Prostate gland (tissue), 2 donors: ENCODE results near the gene GMIP. TPM values are rescaled to one million over a fixed set of nuclear protein-coding genes. Genes with fewer than 3 reads are reported as not detected.

ENCODE experiments used
- DNase-seq: peaks from one replicate; pipeline ENCODE4 v3.0.0-alpha.2; 2019; ENCODE audit warnings: low spot score
- H3K27ac ChIP-seq, 2 donors: fragments of 200-600 bp; sonication (generic); 2 replicates each; pipeline ENCODE4 v1.5.1; 2017 to 2019
- H3K27me3 ChIP-seq: fragments of 200-600 bp; sonication (generic); replicated peaks from 2 replicates; pipeline ENCODE4 v1.5.1; 2019; ENCODE audit not compliant: insufficient read depth
- H3K36me3 ChIP-seq, 2 donors: fragments of 200-600 bp; sonication (generic); 1 replicate in 1 of 2; 2 replicates in 1 of 2; pipeline versions ENCODE4 v1.5.1 to v1.8.1; 2017 to 2019
- H3K4me1 ChIP-seq: fragments of 200-600 bp; sonication (generic); replicated peaks from 2 replicates; pipeline ENCODE4 v1.5.1; 2019
- H3K4me3 ChIP-seq, 2 donors: fragments of 200-600 bp; sonication (generic); 2 replicates each; pipeline ENCODE4 v1.5.1; 2017 to 2019
- H3K9me3 ChIP-seq: fragments of 200-600 bp; sonication (generic); 2 replicates; pipeline ENCODE4 v1.5.1; 2017
- CTCF ChIP-seq, 4 experiments: fragments of 200-600 bp in 2 of 4; fragments of 450-650 bp in 2 of 4; sonication (generic) in 2 of 4; IDR thresholded peaks; 1 replicate in 3 of 4; 2 replicates in 1 of 4; pipeline ENCODE4 v1.5.1; 2016 to 2019; ENCODE audit warnings: antibody characterized with exemption in 4 of 4, mild to moderate bottlenecking in 2 of 4, moderate library complexity in 2 of 4
- POLR2A ChIP-seq: fragments of 450-650 bp; IDR thresholded peaks from one replicate; pipeline ENCODE4 v1.6.1; 2016; ENCODE audit warnings: antibody characterized with exemption, mild to moderate bottlenecking
- POLR2AphosphoS5 ChIP-seq: sonication (generic); formaldehyde crosslinking; IDR thresholded peaks from one replicate; pipeline ENCODE4 v1.6.1; 2017; ENCODE audit warnings: antibody characterized with exemption
- WGBS: methylation state at CpG from one replicate; pipeline ENCODE4 v1.1.5; 2018; 5-methylcytosine and 5-hydroxymethylcytosine counted together
- intact Hi-C: fragments of 100-400 bp; cut with DNase I; formaldehyde crosslinking; loops from one replicate; pipeline ENCODE4 v1.14.2; 2022
- total RNA-seq, 2 donors: library from RNA; depleted of rRNA; stranded (reverse); fragments of >200 nt; gene quantifications; one replicate each; pipeline ENCODE4 v1.1.0, GENCODE V29; 2016

GMIP gene
- total RNA-seq, 2 donors from 2014 or later = 10.2 to 11.6 TPM

GRCh38 chr19:19637523-19638251 is 5.8 kb downstream of the GMIP start:
- Histone ChIP-seq H3K27ac (no peak overlapping the region), H3K9me3 (no peaks in the 10 kb centered on the region), H3K4me1 (no peaks in the 10 kb centered on the region), H3K27me3 (no peaks in the 10 kb centered on the region), H3K4me3 (no peak overlapping the region), H3K36me3 (no peaks in the 10 kb centered on the region)
- intact Hi-C loops = no loop called here
- DNase-seq = no peak
- no peak for TF ChIP-seq POLR2A
- TF ChIP-seq POLR2AphosphoS5 = no peak
- TF ChIP-seq CTCF (IDR thresholded peaks at IDR 0.05) = no peak
- WGBS = 84% methylated on average over 53 of the region's 53 CpGs

DNA sequence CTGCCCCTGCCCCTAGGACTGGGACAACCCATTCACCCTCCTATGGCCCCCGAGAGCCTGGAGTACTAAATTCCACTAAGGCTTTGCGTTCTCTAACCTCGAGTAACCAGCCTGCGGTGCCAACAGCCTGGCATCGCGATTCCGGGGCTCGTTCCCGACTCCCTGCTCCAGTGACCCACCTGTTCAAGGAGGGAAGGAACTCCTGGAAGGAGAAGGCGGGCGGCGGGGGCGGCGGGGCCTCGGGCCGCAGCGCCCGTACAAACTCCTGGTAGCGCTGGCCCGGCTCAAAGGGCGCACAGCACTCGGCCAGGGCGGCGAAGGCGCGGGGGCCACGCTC is 6.3 kb downstream of the GMIP start:
- Histone ChIP-seq H3K27ac (no peak overlapping the region), H3K4me3 (no peak overlapping the region), H3K27me3 (no peaks in the 10 kb centered on the region), H3K4me1 (no peaks in the 10 kb centered on the region), H3K9me3 (no peaks in the 10 kb centered on the region), H3K36me3 (no peaks in the 10 kb centered on the region)
- no peak for DNase-seq
- no peak for TF ChIP-seq POLR2A
- TF ChIP-seq CTCF (IDR thresholded peaks at IDR 0.05) = no peak
- TF ChIP-seq POLR2AphosphoS5 = no peak
- 65% methylated on average over 27 of the region's 27 CpGs for WGBS
- intact Hi-C loops = no loop called here

- no peaks in the 10 kb centered on the region for H3K27me3 ChIP-seq
- WGBS = 92% methylated on average over 9 of the region's 9 CpGs
- H3K36me3 ChIP-seq = no peaks in the 10 kb centered on the region
- intact Hi-C loops = no loop called here
- H3K27ac ChIP-seq = no peak overlapping the region
- no peaks in the 10 kb centered on the region for H3K9me3 ChIP-seq
- H3K4me3 ChIP-seq = no peak overlapping the region
- no peaks in the 10 kb centered on the region for H3K4me1 ChIP-seq
- no peak for TF ChIP-seq POLR2AphosphoS5
- no peak for TF ChIP-seq POLR2A
- no peak for TF ChIP-seq CTCF (IDR thresholded peaks at IDR 0.05)
- no peak for DNase-seq
Observed at GRCh38 chr19:19636573-19637185, 6.8 kb downstream of the GMIP start.

DNA sequence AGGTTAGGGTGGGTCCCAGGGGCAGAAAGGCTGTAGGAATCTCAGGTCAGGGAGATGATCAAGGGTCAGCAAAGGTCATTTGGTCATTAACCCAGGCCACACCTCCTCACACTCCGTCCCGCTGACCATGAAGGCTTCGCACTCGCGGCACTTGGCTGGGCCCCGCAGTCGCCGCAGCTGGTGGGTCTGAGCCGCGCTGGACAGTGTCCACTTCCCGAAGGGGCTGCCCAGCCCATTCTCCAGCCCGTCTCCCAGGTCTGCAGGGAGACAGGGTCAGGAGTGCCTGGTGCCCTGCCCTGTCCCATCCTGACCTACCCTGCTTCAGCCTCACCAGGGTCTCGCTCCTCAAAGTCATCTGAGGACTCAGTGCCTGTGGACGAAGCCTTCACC is 8.1 kb downstream of the GMIP start:
- no peaks in the 10 kb centered on the region for H3K9me3 ChIP-seq
- no peak overlapping the region for H3K27ac ChIP-seq
- TF ChIP-seq POLR2AphosphoS5 = no peak
- no peak for TF ChIP-seq POLR2A
- no peak for TF ChIP-seq CTCF (IDR thresholded peaks at IDR 0.05)
- no peaks in the 10 kb centered on the region for H3K27me3 ChIP-seq
- no peak overlapping the region for H3K4me3 ChIP-seq
- 89% methylated on average over 14 of the region's 14 CpGs for WGBS
- H3K36me3 ChIP-seq = no peaks in the 10 kb centered on the region
- intact Hi-C loops = no loop called here
- no peaks in the 10 kb centered on the region for H3K4me1 ChIP-seq
- no peak for DNase-seq
